IPS-15b (cell line): ENCODE data around the gene MRPL1.

ENCODE experiments used
- H3K27me3 ChIP-seq: one replicate; pipeline ENCODE4 v1.6.1; 2013; ENCODE audit warnings: low read length; ENCODE audit not compliant: control insufficient read depth, insufficient read depth
- H3K36me3 ChIP-seq: one replicate; pipeline ENCODE4 v1.6.1; 2013; ENCODE audit warnings: low read length; ENCODE audit not compliant: control insufficient read depth, insufficient read depth
- H3K4me1 ChIP-seq: one replicate; pipeline ENCODE4 v1.6.1; 2013; ENCODE audit warnings: mild to moderate bottlenecking, low read length; ENCODE audit not compliant: control insufficient read depth, insufficient read depth
- H3K4me3 ChIP-seq: one replicate; pipeline ENCODE4 v1.5.1; 2013; ENCODE audit warnings: low read depth, low read length
- H3K9ac ChIP-seq: one replicate; pipeline ENCODE4 v1.6.1; 2013; ENCODE audit warnings: low read depth, mild to moderate bottlenecking, low read length
- H3K9me3 ChIP-seq: one replicate; pipeline ENCODE4 v1.6.1; 2013; ENCODE audit warnings: mild to moderate bottlenecking, low read length; ENCODE audit not compliant: control insufficient read depth, insufficient read depth

MRPL1 gene

GRCh38 chr4:77826275-77826674 is 36.4 kb upstream of the MRPL1 start:
- peaks cover 4% of the 10 kb centered on the region for H3K27me3 ChIP-seq
- H3K4me1 ChIP-seq: no peaks in the 10 kb centered on the region
- H3K9ac ChIP-seq: no peak overlapping the region
- no peak overlapping the region for H3K4me3 ChIP-seq
- no peaks in the 10 kb centered on the region for H3K9me3 ChIP-seq
- H3K36me3 ChIP-seq: no peaks in the 10 kb centered on the region

- Histone ChIP-seq H3K4me1 (no peaks in the 10 kb centered on the region), H3K9ac (no peak overlapping the region), H3K27me3 (no peaks in the 10 kb centered on the region), H3K36me3 (no peaks in the 10 kb centered on the region), H3K9me3 (no peaks in the 10 kb centered on the region), H3K4me3 (no peak overlapping the region)
Observed at GRCh38 chr4:77827343-77827742, 35.3 kb upstream of the MRPL1 start.

GRCh38 chr4:77833126-77833724 is 29.4 kb upstream of the MRPL1 start:
- no peak overlapping the region for H3K9ac ChIP-seq
- no peaks in the 10 kb centered on the region for H3K9me3 ChIP-seq
- no peaks in the 10 kb centered on the region for H3K36me3 ChIP-seq
- H3K4me1 ChIP-seq: no peaks in the 10 kb centered on the region
- no peaks in the 10 kb centered on the region for H3K27me3 ChIP-seq
- H3K4me3 ChIP-seq: no peak overlapping the region

- no peak overlapping the region for H3K4me3 ChIP-seq
- no peaks in the 10 kb centered on the region for H3K9me3 ChIP-seq
- H3K36me3 ChIP-seq: no peaks in the 10 kb centered on the region
- no peaks in the 10 kb centered on the region for H3K27me3 ChIP-seq
- H3K9ac ChIP-seq: no peak overlapping the region
- no peaks in the 10 kb centered on the region for H3K4me1 ChIP-seq
Observed at GRCh38 chr4:77834403-77834802, 28.2 kb upstream of the MRPL1 start.

- Histone ChIP-seq H3K36me3 (no peaks in the 10 kb centered on the region), H3K9ac (no peak overlapping the region), H3K9me3 (no peaks in the 10 kb centered on the region), H3K4me1 (peaks cover 3% of the 10 kb centered on the region), H3K4me3 (no peak overlapping the region), H3K27me3 (no peaks in the 10 kb centered on the region)
Observed at GRCh38 chr4:77843628-77844027, 19.0 kb upstream of the MRPL1 start.

GRCh38 chr4:77844363-77844762 is 18.3 kb upstream of the MRPL1 start:
- Histone ChIP-seq H3K36me3 (no peaks in the 10 kb centered on the region), H3K4me3 (no peak overlapping the region), H3K4me1 (peaks cover 3% of the 10 kb centered on the region), H3K9ac (no peak overlapping the region), H3K9me3 (no peaks in the 10 kb centered on the region), H3K27me3 (no peaks in the 10 kb centered on the region)

- Histone ChIP-seq H3K9ac (no peak overlapping the region), H3K36me3 (no peaks in the 10 kb centered on the region), H3K4me1 (peaks cover 3% of the 10 kb centered on the region), H3K27me3 (no peaks in the 10 kb centered on the region), H3K9me3 (no peaks in the 10 kb centered on the region), H3K4me3 (no peak overlapping the region)
Observed at GRCh38 chr4:77845400-77845799, 17.2 kb upstream of the MRPL1 start.

- Histone ChIP-seq H3K27me3 (no peaks in the 10 kb centered on the region), H3K4me3 (no peak overlapping the region), H3K4me1 (peaks cover 3% of the 10 kb centered on the region), H3K36me3 (no peaks in the 10 kb centered on the region), H3K9me3 (no peaks in the 10 kb centered on the region), H3K9ac (no peak overlapping the region)
Observed at GRCh38 chr4:77845929-77846328, 16.7 kb upstream of the MRPL1 start.

- Histone ChIP-seq H3K27me3 (no peaks in the 10 kb centered on the region), H3K36me3 (no peaks in the 10 kb centered on the region), H3K9me3 (no peaks in the 10 kb centered on the region), H3K4me3 (no peak overlapping the region), H3K9ac (no peak overlapping the region), H3K4me1 (peaks cover 3% of the 10 kb centered on the region)
Observed at GRCh38 chr4:77848508-77848907, 14.1 kb upstream of the MRPL1 start.

- Histone ChIP-seq H3K4me3 (no peak overlapping the region), H3K9me3 (no peaks in the 10 kb centered on the region), H3K36me3 (no peaks in the 10 kb centered on the region), H3K27me3 (no peaks in the 10 kb centered on the region), H3K9ac (no peak overlapping the region), H3K4me1 (peaks cover 3% of the 10 kb centered on the region)
Observed at GRCh38 chr4:77849278-77849965, 13.2 kb upstream of the MRPL1 start.

GRCh38 chr4:77852892-77853495 is 9.6 kb upstream of the MRPL1 start:
- Histone ChIP-seq H3K27me3 (no peaks in the 10 kb centered on the region), H3K36me3 (no peaks in the 10 kb centered on the region), H3K9me3 (no peaks in the 10 kb centered on the region), H3K9ac (no peak overlapping the region), H3K4me1 (no peaks in the 10 kb centered on the region), H3K4me3 (no peak overlapping the region)

- no peaks in the 10 kb centered on the region for H3K36me3 ChIP-seq
- no peaks in the 10 kb centered on the region for H3K4me1 ChIP-seq
- H3K27me3 ChIP-seq: no peaks in the 10 kb centered on the region
- no peak overlapping the region for H3K4me3 ChIP-seq
- no peak overlapping the region for H3K9ac ChIP-seq
- no peaks in the 10 kb centered on the region for H3K9me3 ChIP-seq
Observed at GRCh38 chr4:77854431-77855111, 8.1 kb upstream of the MRPL1 start.
